Stimulated activated CD4-positive, alpha-beta T cell treated with anti-CD3 and anti-CD28 coated beads, Interleukin-4, amount 100 ng/mL, for 48 hours (primary cell): ENCODE results near the gene SAP25.

Source experiments
- DNase-seq, 2 donors: peaks; one replicate each; pipeline ENCODE4 v3.0.0-alpha.2; 2020; ENCODE audit warnings: low read depth in 2 of 2

SAP25 gene

GRCh38 chr7:100595188-100595587, 21.5 kb upstream of the SAP25 start:
- DNase-seq, result no peak

- DNase-seq, result no peak
Measured at GRCh38 chr7:100591596-100591995, 17.9 kb upstream of the SAP25 start.

GRCh38 chr7:100590077-100590737, 16.5 kb upstream of the SAP25 start:
- no peak for DNase-seq

GRCh38 chr7:100589341-100589947, 15.7 kb upstream of the SAP25 start:
- no peak for DNase-seq

GRCh38 chr7:100588438-100588837, 14.7 kb upstream of the SAP25 start:
- DNase-seq, result no peak

- DNase-seq, result peak; percentile 97 to 100
Measured at GRCh38 chr7:100586266-100587025, 12.7 kb upstream of the SAP25 start, which contains the start of gene FBXO24. Gene FBXO24 (plus strand): TSS chr7:100586328. CDS start chr7:100586626, 298 bp downstream.

- no peak for DNase-seq
Measured at GRCh38 chr7:100585511-100586265, 12.0 kb upstream of the SAP25 start, which contains the start of gene LRCH4. Gene LRCH4 (minus strand): TSS chr7:100586129. CDS start chr7:100586100, 29 bp downstream.

- no peak for DNase-seq
Measured at GRCh38 chr7:100584683-100585510, 11.2 kb upstream of the SAP25 start.

- no peak for DNase-seq
Measured at GRCh38 chr7:100584054-100584682, 10.5 kb upstream of the SAP25 start.

- DNase-seq, result peak; percentile 52 to 66
Measured at GRCh38 chr7:100583132-100584053, 9.7 kb upstream of the SAP25 start.

- no peak for DNase-seq
Measured at GRCh38 chr7:100582650-100583049, 8.9 kb upstream of the SAP25 start.

GRCh38 chr7:100582041-100582579, 8.4 kb upstream of the SAP25 start:
- no peak for DNase-seq

- DNase-seq, result no peak
Measured at GRCh38 chr7:100580466-100581283, 7.0 kb upstream of the SAP25 start.

GRCh38 chr7:100578246-100579183, 4.8 kb upstream of the SAP25 start:
- no peak for DNase-seq

GRCh38 chr7:100577507-100577906, 3.8 kb upstream of the SAP25 start:
- no peak for DNase-seq

- DNase-seq, result no peak
Measured at GRCh38 chr7:100577103-100577502, 3.4 kb upstream of the SAP25 start.

- no peak for DNase-seq
Measured at GRCh38 chr7:100576384-100576993, 2.8 kb upstream of the SAP25 start.
